Neural cell (in vitro differentiated cells): Measurements from ENCODE around the gene NCKIPSD. TPM values are rescaled to one million over a fixed set of nuclear protein-coding genes. Genes with fewer than 3 reads are reported as not detected.

Experiments
- H2AFZ ChIP-seq: fragments of 200-600, 300-800 bp; sonication (generic), shearing (Covaris generic); 2 replicates; pipeline ENCODE4 v1.6.0; 2014; ENCODE audit warnings: low read depth, mild to moderate bottlenecking, antibody characterized with exemption, low read length, moderate library complexity
- H3F3A ChIP-seq: fragments of 200-600 bp; shearing (Covaris generic); 2 replicates; pipeline ENCODE4 v1.6.1; 2016; ENCODE audit warnings: mild to moderate bottlenecking, moderate library complexity, mixed read lengths, antibody characterized with exemption, low read length; ENCODE audit not compliant: insufficient read depth, poor library complexity, severe bottlenecking
- H3K27ac ChIP-seq: fragments of 200-600, 300-800 bp; sonication (generic), shearing (Covaris generic); 2 replicates; pipeline ENCODE4 v1.5.1; 2014; ENCODE audit warnings: mild to moderate bottlenecking, low read length, moderate library complexity
- H3K27me3 ChIP-seq: fragments of 300-800, 200-600 bp; sonication (generic), shearing (Covaris generic); 2 replicates; pipeline ENCODE4 v1.6.0; 2014; ENCODE audit warnings: mild to moderate bottlenecking, low read depth, low read length, moderate library complexity; ENCODE audit not compliant: insufficient read depth
- H3K36me3 ChIP-seq: fragments of 300-800, 200-600 bp; sonication (generic), shearing (Covaris generic); 2 replicates; pipeline ENCODE4 v1.5.1; 2014; ENCODE audit warnings: mild to moderate bottlenecking, antibody characterized with exemption, low read length, moderate library complexity; ENCODE audit not compliant: insufficient read depth
- H3K4me2 ChIP-seq: fragments of 300-800, 200-600 bp; sonication (generic), shearing (Covaris generic); 2 replicates; pipeline ENCODE4 v1.6.0; 2014; ENCODE audit warnings: mild to moderate bottlenecking, low read length
- H3K4me3 ChIP-seq: fragments of 300-800, 200-600 bp; sonication (generic), shearing (Covaris generic); 2 replicates; pipeline ENCODE4 v1.5.1; 2014; ENCODE audit warnings: mild to moderate bottlenecking, low read length, moderate library complexity
- H3K79me2 ChIP-seq: fragments of 200-600 bp; shearing (Covaris generic); replicated peaks from 2 replicates; pipeline ENCODE4 v1.6.0; 2014; ENCODE audit warnings: mild to moderate bottlenecking, low read length, moderate library complexity; ENCODE audit not compliant: insufficient read depth
- H3K9ac ChIP-seq: fragments of 300-800, 200-600 bp; sonication (generic), shearing (Covaris generic); 2 replicates; pipeline ENCODE4 v1.6.1; 2016; ENCODE audit warnings: mild to moderate bottlenecking, low read length, mixed read lengths
- H3K9me2 ChIP-seq: fragments of 200-600 bp; shearing (Covaris generic); 2 replicates; pipeline ENCODE4 v1.6.1; 2016; ENCODE audit warnings: mild to moderate bottlenecking, low read length, mixed read lengths; ENCODE audit not compliant: insufficient read depth
- H3K9me3 ChIP-seq: fragments of 200-600, 300-800 bp; sonication (generic), shearing (Covaris generic); 2 replicates; pipeline ENCODE4 v1.6.1; 2016; ENCODE audit warnings: mild to moderate bottlenecking, mixed run types, low read length, moderate library complexity, mixed read lengths
- H4K20me1 ChIP-seq: fragments of 200-600 bp; shearing (Covaris generic); 2 replicates; pipeline ENCODE4 v1.6.1; 2016; ENCODE audit warnings: mild to moderate bottlenecking, mixed run types; ENCODE audit not compliant: insufficient read depth
- CTCF ChIP-seq: fragments of 450-650 bp; IDR thresholded peaks from 2 replicates; pipeline ENCODE4 v1.5.1; 2014; ENCODE audit warnings: antibody characterized with exemption, mild to moderate bottlenecking, moderate library complexity; ENCODE audit not compliant: poor library complexity, severe bottlenecking
- EP300 ChIP-seq: fragments of 450-650 bp; conservative IDR thresholded peaks from 2 replicates; pipeline ENCODE4 v1.6.1; 2014; ENCODE audit warnings: antibody characterized with exemption, mild to moderate bottlenecking, moderate library complexity; ENCODE audit not compliant: poor library complexity, severe bottlenecking
- EZH2 ChIP-seq: fragments of 200-600, 300-800 bp; shearing (Covaris generic), sonication (generic); IDR thresholded peaks from 2 replicates; pipeline ENCODE4 v1.6.1; 2014; ENCODE audit warnings: antibody characterized with exemption, low read length, borderline replicate concordance, mild to moderate bottlenecking; ENCODE audit not compliant: insufficient read depth, poor library complexity, severe bottlenecking
- MXI1 ChIP-seq: fragments of 450-650 bp; conservative IDR thresholded peaks from 2 replicates; pipeline ENCODE4 v1.6.1; 2014; ENCODE audit warnings: antibody characterized with exemption, mild to moderate bottlenecking; ENCODE audit not compliant: poor library complexity, severe bottlenecking
- POLR2AphosphoS5 ChIP-seq: IDR thresholded peaks from 2 replicates; pipeline ENCODE4 v1.6.1; 2012
- RAD21 ChIP-seq: fragments of 450-650 bp; conservative IDR thresholded peaks from 2 replicates; pipeline ENCODE4 v1.6.1; 2014; ENCODE audit warnings: antibody characterized with exemption, mild to moderate bottlenecking, moderate library complexity
- REST ChIP-seq: IDR thresholded peaks from 2 replicates; pipeline ENCODE4 v1.6.1; 2012; ENCODE audit warnings: borderline replicate concordance
- SMC3 ChIP-seq: fragments of 450-650 bp; conservative IDR thresholded peaks from 2 replicates; pipeline ENCODE4 v1.6.1; 2014; ENCODE audit warnings: antibody characterized with exemption, mild to moderate bottlenecking, moderate library complexity; ENCODE audit not compliant: poor library complexity
- TAF1 ChIP-seq: IDR thresholded peaks from 2 replicates; pipeline ENCODE4 v1.6.1; 2012; ENCODE audit warnings: low read depth
- polyA plus RNA-seq: library from polyadenylated mRNA; depleted of rRNA; stranded (reverse); fragments of >200 nt; gene quantifications from 2 replicates; pipeline ENCODE4 v1.2.3, GENCODE V29; 2014

The NCKIPSD gene
- polyA plus RNA-seq, 1 donor from 2014 or later: 19.0 TPM

- Histone ChIP-seq H3K4me3 (peak within 1 kb of the TSS; percentile 73), H4K20me1 (no peaks in the 10 kb centered on the region), H3K9me3 (peaks cover 29% of the 10 kb centered on the region), H3K27ac (peak within 1 kb of the TSS; percentile 95), H3F3A (no peaks in the 10 kb centered on the region), H3K9ac (peak within 1 kb of the TSS; percentile 92), H3K36me3 (peaks cover 35% of the 10 kb centered on the region), H3K79me2 (peaks cover 32% of the 10 kb centered on the region), H2AFZ (peak within 1 kb of the TSS; percentile 73), H3K27me3 (no peaks in the 10 kb centered on the region), H3K4me2 (peak within 1 kb of the TSS; percentile 75), H3K9me2 (no peaks in the 10 kb centered on the region)
- TF ChIP-seq POLR2AphosphoS5 (peak; percentile 93), RAD21 (no peak), EP300 (peak; percentile 10), MXI1 (no peak), TAF1 (peak; percentile 41), CTCF (no peak), SMC3 (no peak), EZH2 (no peak), REST (peak; percentile 71)
These were observed 22.8 kb downstream of the NCKIPSD start, which contains the start of gene CELSR3 for GRCh38 chr3:48662753-48663488. Gene CELSR3, minus strand, starts transcription at chr3:48662886. Its CDS starts 252 bp downstream, at chr3:48662634.

- Histone ChIP-seq H3K27ac (peak overlapping the region; percentile 95), H3K4me2 (peak overlapping the region; percentile 70), H3K9me3 (peaks cover 29% of the 10 kb centered on the region), H2AFZ (peak overlapping the region; percentile 21), H3K79me2 (peaks cover 33% of the 10 kb centered on the region), H3K27me3 (no peaks in the 10 kb centered on the region), H3K4me3 (peak overlapping the region; percentile 73), H3F3A (no peaks in the 10 kb centered on the region), H4K20me1 (no peaks in the 10 kb centered on the region), H3K36me3 (peaks cover 39% of the 10 kb centered on the region), H3K9me2 (no peaks in the 10 kb centered on the region), H3K9ac (peak overlapping the region; percentile 92)
- TF ChIP-seq SMC3 (no peak), MXI1 (no peak), EP300 (no peak), CTCF (no peak), TAF1 (no peak)
These were observed 23.5 kb downstream of the NCKIPSD start for GRCh38 chr3:48662145-48662752.
